Activated naive CD8-positive, alpha-beta T cell treated with anti-CD3 and anti-CD28 coated beads, Interleukin-2, amount 10 ng/mL, durations not matched to agents 7 days and 5 days (primary cell): ENCODE measurements around the gene GALM. TPM values are rescaled to one million over a fixed set of nuclear protein-coding genes. Genes with fewer than 3 reads are reported as not detected.

Experiments
- ATAC-seq: fragments of 150-1000 bp; cut with Tn5 transposase; one replicate; pipeline ENCODE4 v1.10.0; 2021; ENCODE audit warnings: low read depth, moderate library complexity
- POLR2A ChIA-PET: fragments of 350-600 bp; sonication (Branson Sonifier 250); formaldehyde crosslinking; loops from one replicate; lab custom pipeline; 2021; ENCODE audit warnings: antibody characterized with exemption; lab: Charles Lee
- DNase-seq: peaks from one replicate; pipeline ENCODE4 v3.0.0; 2021
- H3K27ac Mint-ChIP-seq: one replicate; pipeline ENCODE4 v1.8.0; 2022; ENCODE audit warnings: mild to moderate bottlenecking, mixed read lengths
- H3K27me3 Mint-ChIP-seq: one replicate; pipeline ENCODE4 v1.8.0; 2022; ENCODE audit warnings: mild to moderate bottlenecking, moderate library complexity, mixed read lengths
- H3K36me3 Mint-ChIP-seq: one replicate; pipeline ENCODE4 v1.8.0; 2021; ENCODE audit warnings: mild to moderate bottlenecking, mixed read lengths
- H3K4me1 Mint-ChIP-seq: one replicate; pipeline ENCODE4 v1.8.0; 2021; ENCODE audit warnings: mixed read lengths
- H3K4me3 Mint-ChIP-seq: one replicate; pipeline ENCODE4 v1.8.0; 2022; ENCODE audit warnings: mild to moderate bottlenecking, moderate library complexity, mixed read lengths
- H3K9me3 Mint-ChIP-seq: one replicate; pipeline ENCODE4 v1.8.0; 2021; ENCODE audit warnings: mixed read lengths
- total RNA-seq, 2 experiments: library from RNA; stranded (reverse); gene quantifications; one replicate each; pipeline ENCODE4 v1.2.3, GENCODE V29; 2021

GALM gene
- total RNA-seq, 2 experiments from 2014 or later: 28.3 to 30.2 TPM

- POLR2A ChIA-PET: interaction anchor here (1.5 kb wide), 1 partner anchor 10 kb away, joined by 8 read pairs; no protein-coding TSS in a partner anchor
- Mint-ChIP-seq H3K27me3 (no peaks in the 10 kb centered on the region), H3K9me3 (no peaks in the 10 kb centered on the region)
Observed at GRCh38 chr2:38744399-38744780, 78.5 kb downstream of the GALM start.

GRCh38 chr2:38745267-38745666 is 79.4 kb downstream of the GALM start:
- no peaks in the 10 kb centered on the region for H3K9me3 Mint-ChIP-seq
- peak overlapping the region; percentile 14 for H3K27ac Mint-ChIP-seq
- no peak for ATAC-seq
- H3K27me3 Mint-ChIP-seq: no peaks in the 10 kb centered on the region
- H3K4me3 Mint-ChIP-seq: peak overlapping the region; percentile 64
- DNase-seq: no peak
- POLR2A ChIA-PET: no interaction called here
- H3K4me1 Mint-ChIP-seq: peaks cover 62% of the 10 kb centered on the region
- H3K36me3 Mint-ChIP-seq: peaks cover 56% of the 10 kb centered on the region

More at GRCh38 chr2:38744399-38744780, 78.5 kb downstream of the GALM start:
- DNase-seq (no peak), ATAC-seq (no peak)
- peak overlapping the region; percentile 14 for H3K27ac Mint-ChIP-seq
- H3K4me3 Mint-ChIP-seq: no peak overlapping the region
- peaks cover 51% of the 10 kb centered on the region for H3K36me3 Mint-ChIP-seq
- peaks cover 60% of the 10 kb centered on the region for H3K4me1 Mint-ChIP-seq

DNA sequence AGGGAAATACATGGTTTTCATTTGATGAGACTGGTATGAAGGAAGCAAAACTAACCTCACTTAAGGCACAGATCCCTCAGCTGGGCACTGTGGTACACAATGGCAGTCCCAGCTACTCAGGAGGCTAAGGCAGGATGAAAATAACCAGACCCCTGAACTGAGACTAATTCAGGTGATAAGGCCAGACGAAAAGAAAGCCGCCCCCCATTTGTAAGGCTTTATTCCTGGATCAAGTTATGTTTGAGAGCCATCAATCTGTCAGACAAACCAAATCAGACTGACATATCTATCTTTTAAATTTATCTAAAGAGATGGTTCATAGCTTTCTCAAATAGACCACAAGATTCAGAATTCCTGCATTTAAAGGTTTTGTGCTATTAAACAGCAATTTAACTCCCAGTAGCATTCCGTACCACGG is 81.1 kb downstream of the GALM start:
- H3K27me3 Mint-ChIP-seq: no peaks in the 10 kb centered on the region
- H3K36me3 Mint-ChIP-seq: peaks cover 61% of the 10 kb centered on the region
- H3K9me3 Mint-ChIP-seq: no peaks in the 10 kb centered on the region
- no peak for ATAC-seq
- H3K4me1 Mint-ChIP-seq: peaks cover 62% of the 10 kb centered on the region
- peak overlapping the region; percentile 70 for H3K4me3 Mint-ChIP-seq
- peak overlapping the region; percentile 14 for H3K27ac Mint-ChIP-seq
- POLR2A ChIA-PET: interaction anchor here (1.2 kb wide), 1 partner anchor 144 kb away, joined by 3 read pairs; the partner anchor contains the start of gene HNRNPLL
- no peak for DNase-seq

- Mint-ChIP-seq H3K36me3 (peaks cover 58% of the 10 kb centered on the region), H3K27me3 (no peaks in the 10 kb centered on the region), H3K4me1 (peaks cover 63% of the 10 kb centered on the region), H3K9me3 (no peaks in the 10 kb centered on the region), H3K27ac (peak overlapping the region; percentile 55), H3K4me3 (peak overlapping the region; percentile 70)
- DNase-seq: no peak
- no peak for ATAC-seq
- POLR2A ChIA-PET: interaction anchor here (0.7 to 1.2 kb wide), 4 partner anchors 9 to 166 kb away, joined by 3 read pairs; partner anchors contain the start of gene HNRNPLL
Observed at GRCh38 chr2:38747819-38748218, 81.9 kb downstream of the GALM start.

DNA sequence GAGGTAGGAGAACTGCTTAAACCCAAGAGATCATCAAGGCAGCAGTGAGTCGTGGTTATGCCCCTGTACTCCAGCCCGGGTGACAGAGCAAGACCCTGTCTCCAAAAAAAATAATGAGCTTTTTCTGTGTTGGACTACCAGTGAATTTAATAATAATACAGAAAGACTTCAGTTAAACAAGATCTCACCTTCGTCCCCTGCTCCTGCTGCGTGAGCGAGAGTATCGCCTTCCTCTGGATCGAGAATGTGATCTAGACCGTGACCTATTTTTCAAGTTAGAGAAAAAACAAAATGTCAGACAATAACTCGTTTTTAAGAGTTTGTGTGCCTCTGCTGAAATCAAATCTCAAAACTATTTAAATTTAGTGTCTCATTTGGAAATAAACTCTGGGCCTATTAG is 82.5 kb downstream of the GALM start:
- H3K27ac Mint-ChIP-seq: no peak overlapping the region
- H3K27me3 Mint-ChIP-seq: no peaks in the 10 kb centered on the region
- DNase-seq (no peak), ATAC-seq (no peak)
- H3K36me3 Mint-ChIP-seq: peaks cover 58% of the 10 kb centered on the region
- H3K9me3 Mint-ChIP-seq: no peaks in the 10 kb centered on the region
- POLR2A ChIA-PET: interaction anchor here (0.6 to 1.6 kb wide), 6 partner anchors 10 to 212 kb away, joined by 3 to 4 read pairs (median 3); partner anchors contain the start of gene HNRNPLL
- peaks cover 63% of the 10 kb centered on the region for H3K4me1 Mint-ChIP-seq
- H3K4me3 Mint-ChIP-seq: peak overlapping the region; percentile 70

DNA sequence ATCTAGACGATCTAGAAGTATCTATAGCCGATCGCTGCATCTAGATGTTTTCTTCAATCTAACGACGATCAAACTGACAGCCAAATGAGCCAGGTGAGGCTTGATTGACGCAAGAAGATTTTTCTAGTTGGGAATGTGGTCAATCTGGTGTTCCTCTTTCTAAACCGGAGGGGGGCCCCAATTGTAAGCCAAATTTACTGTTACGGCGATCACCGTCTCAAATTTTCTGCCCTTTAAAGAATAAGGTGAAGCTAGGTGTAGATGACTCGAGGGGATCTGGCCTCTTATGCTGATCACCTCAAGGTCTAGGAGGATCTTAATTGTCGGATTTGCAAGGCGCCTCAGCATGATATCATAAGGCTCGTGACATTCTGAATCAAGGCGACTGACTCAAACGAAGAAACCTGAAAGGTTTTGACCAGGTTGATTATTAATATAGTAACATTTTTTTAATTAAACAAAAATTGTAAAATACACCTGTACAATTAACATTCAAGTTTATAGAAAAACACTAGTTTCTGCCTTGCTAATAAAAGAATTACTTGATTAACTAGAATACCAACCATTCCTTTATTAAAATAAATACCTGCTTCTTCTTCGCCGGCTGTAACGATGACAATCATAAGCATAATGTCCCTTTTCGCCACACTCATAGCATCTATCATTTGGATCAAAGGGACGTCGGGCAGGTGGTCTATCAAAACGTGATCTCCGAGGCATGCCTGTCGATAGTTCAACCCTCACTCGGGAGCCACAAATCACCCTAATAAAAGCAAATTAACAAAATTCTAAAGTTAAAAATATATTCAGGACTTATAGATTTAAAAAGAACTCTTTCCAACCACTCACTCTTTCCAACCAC is 83.3 kb downstream of the GALM start:
- POLR2A ChIA-PET: interaction anchor here (0.7 to 3.2 kb wide), 4 partner anchors 13 to 212 kb away, joined by 3 to 62 read pairs (median 4); partner anchors contain the start of gene HNRNPLL
- Mint-ChIP-seq H3K4me1 (peaks cover 62% of the 10 kb centered on the region), H3K27me3 (no peaks in the 10 kb centered on the region), H3K4me3 (peak overlapping the region; percentile 98), H3K9me3 (no peaks in the 10 kb centered on the region), H3K27ac (peak overlapping the region; percentile 88), H3K36me3 (peaks cover 54% of the 10 kb centered on the region)
- no peak for DNase-seq
- no peak for ATAC-seq

DNA sequence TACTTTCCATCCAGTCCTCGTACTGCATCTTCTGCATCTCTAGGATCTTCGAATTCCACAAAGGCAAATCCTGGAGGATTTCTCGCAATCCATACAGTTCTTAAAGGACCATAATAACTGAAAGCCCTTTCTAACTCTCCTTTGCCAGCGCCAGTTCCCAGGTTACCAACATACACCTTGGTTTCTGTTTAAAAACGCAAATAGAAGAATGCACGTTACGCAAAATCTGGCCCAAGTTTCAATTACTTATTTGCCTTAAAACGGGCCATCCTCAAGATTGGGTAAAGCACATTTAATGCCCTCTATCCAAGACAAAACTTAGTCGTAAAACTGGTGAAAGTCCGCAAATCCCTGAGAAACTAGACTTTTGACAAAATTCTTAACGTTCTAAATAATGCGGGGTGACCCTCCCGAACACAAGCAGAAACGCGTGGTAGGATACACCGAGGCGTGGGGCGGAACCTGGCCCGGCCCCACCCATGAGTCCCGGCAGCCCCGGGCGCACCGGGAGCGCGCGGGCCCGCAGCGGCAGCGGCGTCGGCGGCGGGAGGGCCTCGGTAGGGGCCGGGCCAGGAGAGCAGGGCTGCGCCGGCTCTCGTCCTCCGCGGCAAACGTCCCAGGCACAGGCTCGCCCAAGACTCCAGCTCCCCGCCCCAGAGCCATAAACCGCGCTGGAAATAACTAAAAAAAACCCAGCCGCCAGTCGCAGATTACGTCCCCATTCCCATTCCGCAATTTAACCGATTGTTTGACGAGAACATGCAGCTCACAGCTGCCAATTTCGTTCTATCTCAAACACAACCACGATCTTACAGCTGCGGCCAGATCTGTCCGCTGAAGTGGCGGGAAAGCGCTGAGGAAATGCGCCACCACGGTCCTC is 84.3 kb downstream of the GALM start:
- Mint-ChIP-seq H3K9me3 (no peaks in the 10 kb centered on the region), H3K4me3 (peak overlapping the region; percentile 98), H3K27me3 (no peaks in the 10 kb centered on the region), H3K36me3 (peaks cover 48% of the 10 kb centered on the region), H3K27ac (peak overlapping the region; percentile 100), H3K4me1 (peaks cover 55% of the 10 kb centered on the region)
- ATAC-seq (peak; percentile 38), DNase-seq (peak; percentile 75)
- POLR2A ChIA-PET: interaction anchor here (0.7 to 3.2 kb wide), 40 partner anchors 9 to 1784 kb away, joined by 3 to 62 read pairs (median 6); partner anchors contain the start of genes CYP1B1, DHX57, GALM and GEMIN6

DNA sequence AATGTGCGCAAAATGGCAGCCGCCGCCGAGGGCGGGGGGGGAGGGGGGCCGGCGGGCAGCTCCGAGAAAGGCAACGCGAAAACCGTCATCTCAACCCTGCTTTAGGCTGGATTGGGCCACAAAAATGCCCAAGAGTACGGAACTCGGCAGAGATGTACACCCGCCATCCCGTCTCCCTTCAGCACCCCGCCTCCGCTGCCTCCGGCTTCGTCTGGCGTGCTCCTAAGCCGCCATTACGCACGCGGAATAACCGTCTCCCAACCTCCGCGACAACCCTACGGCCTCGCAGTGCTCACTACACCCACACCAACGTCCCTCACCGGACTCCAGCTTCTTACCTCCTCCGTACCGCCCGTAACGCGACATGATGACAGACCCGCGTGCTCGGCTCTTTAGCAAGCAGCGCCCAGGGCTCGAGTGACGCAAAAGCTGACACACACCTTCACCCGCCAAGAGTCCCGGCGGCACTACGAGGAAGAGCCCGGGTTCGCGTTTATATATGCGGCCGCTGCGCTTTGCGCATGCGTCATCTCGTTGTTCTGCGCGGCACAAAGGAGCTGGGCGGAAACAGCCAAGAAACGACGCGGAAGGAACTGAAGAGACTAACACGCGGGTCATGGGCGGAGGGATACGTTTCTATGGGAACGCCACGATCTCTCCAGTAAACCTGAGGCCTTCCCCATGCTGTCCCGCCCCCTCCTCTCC is 85.1 kb downstream of the GALM start, which contains the start of gene SRSF7:
TSS of gene SRSF7 (minus strand) at position 471 of the 705 bp plus-strand sequence. CDS start at position 366, 105 bp downstream.
- peak within 1 kb of the TSS; percentile 98 for H3K4me3 Mint-ChIP-seq
- ATAC-seq (peak; percentile 77), DNase-seq (peak; percentile 98)
- peaks cover 47% of the 10 kb centered on the region for H3K4me1 Mint-ChIP-seq
- H3K27me3 Mint-ChIP-seq: no peaks in the 10 kb centered on the region
- POLR2A ChIA-PET: interaction anchor here (0.5 to 3.2 kb wide), 61 partner anchors 8 to 1785 kb away, joined by 3 to 62 read pairs (median 5); partner anchors contain the start of genes ATL2, CYP1B1, DHX57 and GALM
- H3K9me3 Mint-ChIP-seq: no peaks in the 10 kb centered on the region
- peaks cover 42% of the 10 kb centered on the region for H3K36me3 Mint-ChIP-seq
- H3K27ac Mint-ChIP-seq: peak within 1 kb of the TSS; percentile 100

DNA sequence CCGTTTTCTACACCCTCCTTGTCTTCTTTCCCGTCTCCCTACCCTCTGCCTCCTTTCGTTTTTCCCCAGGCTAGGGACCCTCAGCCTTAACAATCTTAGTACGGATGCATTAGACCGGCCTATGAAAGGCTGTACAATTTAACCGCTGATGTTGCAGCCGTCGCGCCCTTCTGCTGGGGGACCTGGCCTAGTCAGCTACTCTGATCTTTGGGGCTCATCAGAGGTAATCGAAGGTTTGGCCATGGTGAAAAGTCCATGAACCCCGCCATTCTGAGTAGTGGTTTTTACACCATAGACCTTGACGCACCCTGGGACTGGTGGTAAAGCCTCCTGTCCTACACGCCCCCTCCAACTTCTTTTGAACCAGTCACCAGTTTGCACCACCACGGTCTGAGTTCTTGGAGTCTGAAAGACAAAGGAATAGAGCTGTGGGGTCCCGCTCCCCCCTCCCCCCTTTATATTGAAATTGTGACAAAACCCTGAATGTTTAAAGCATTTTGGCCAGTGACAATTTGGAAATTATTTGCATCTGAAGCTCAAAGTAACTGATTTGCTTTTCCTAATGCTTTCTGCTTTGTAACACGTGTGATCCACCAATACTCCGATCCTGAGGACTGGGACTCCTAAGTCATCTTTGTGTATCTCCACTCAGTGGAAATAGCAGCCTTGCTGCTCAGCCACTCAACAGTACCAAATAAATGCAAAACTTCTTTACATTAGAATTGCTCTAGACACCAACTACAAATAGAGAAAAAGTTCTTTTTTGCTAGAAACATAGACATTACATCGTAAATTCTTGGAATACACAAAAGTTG is 85.9 kb downstream of the GALM start:
- POLR2A ChIA-PET: interaction anchor here (0.5 to 3.2 kb wide), 57 partner anchors 8 to 1785 kb away, joined by 3 to 62 read pairs (median 6); partner anchors contain the start of genes ATL2, CYP1B1, DHX57 and GALM
- Mint-ChIP-seq H3K27ac (peak overlapping the region; percentile 100), H3K4me1 (peaks cover 39% of the 10 kb centered on the region), H3K36me3 (peaks cover 35% of the 10 kb centered on the region), H3K4me3 (peak overlapping the region; percentile 98), H3K9me3 (no peaks in the 10 kb centered on the region), H3K27me3 (no peaks in the 10 kb centered on the region)
- DNase-seq (no peak), ATAC-seq (peak; percentile 19)

GRCh38 chr2:38754049-38754448 is 88.1 kb downstream of the GALM start:
- peaks cover 15% of the 10 kb centered on the region for H3K36me3 Mint-ChIP-seq
- peaks cover 20% of the 10 kb centered on the region for H3K4me1 Mint-ChIP-seq
- POLR2A ChIA-PET: interaction anchor here (0.5 kb wide), 1 partner anchor 862 kb away, joined by 4 read pairs; no protein-coding TSS in a partner anchor
- no peaks in the 10 kb centered on the region for H3K9me3 Mint-ChIP-seq
- ATAC-seq (no peak), DNase-seq (no peak)
- H3K27ac Mint-ChIP-seq: peak overlapping the region; percentile 85
- H3K4me3 Mint-ChIP-seq: peak overlapping the region; percentile 77
- no peaks in the 10 kb centered on the region for H3K27me3 Mint-ChIP-seq

DNA sequence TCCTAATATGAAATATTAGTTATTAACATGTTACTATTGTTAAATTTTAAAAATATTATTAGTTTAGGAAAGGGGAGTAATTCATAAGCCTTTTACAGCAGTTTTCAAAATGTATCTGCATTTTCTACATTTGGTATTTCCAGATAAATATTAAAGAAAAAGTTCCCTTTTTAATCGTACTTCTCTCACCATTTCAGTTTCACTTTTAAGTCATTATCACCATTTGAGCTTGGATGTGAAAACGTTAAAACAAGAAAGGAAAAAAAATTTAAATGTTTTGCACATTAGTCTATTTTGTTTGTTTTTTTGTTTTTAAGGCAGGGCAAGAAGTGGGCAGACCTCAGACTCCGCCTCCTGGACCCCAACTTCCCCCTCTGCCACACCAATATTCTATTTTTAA is 88.6 kb downstream of the GALM start:
- Mint-ChIP-seq H3K9me3 (no peaks in the 10 kb centered on the region), H3K27me3 (no peaks in the 10 kb centered on the region), H3K36me3 (peaks cover 12% of the 10 kb centered on the region), H3K4me3 (peak overlapping the region; percentile 80), H3K27ac (peak overlapping the region; percentile 86), H3K4me1 (peaks cover 18% of the 10 kb centered on the region)
- ATAC-seq (no peak), DNase-seq (no peak)
- POLR2A ChIA-PET: interaction anchor here (0.5 kb wide), 1 partner anchor 862 kb away, joined by 4 read pairs; no protein-coding TSS in a partner anchor
